Activated gamma-delta T cell (primary cell): Measurements from ENCODE around the gene RBMS3.
"Not testable (repeated sequence)": the region's sequence is repeated elsewhere in the genome, so short reads cannot be mapped to it uniquely, and the experiment has no call there.

ENCODE experiments used
- DNase-seq: peaks from one replicate; lab custom pipeline; 2025; lab: John Stamatoyannopoulos, UW

RBMS3 gene

GRCh38 chr3:29312395-29312794 is 31.5 kb downstream of the RBMS3 start:
- DNase-seq, result no peak

- no peak for DNase-seq
Measured at GRCh38 chr3:29312960-29313452, 32.1 kb downstream of the RBMS3 start.

GRCh38 chr3:29313981-29314726 is 33.3 kb downstream of the RBMS3 start:
- DNase-seq, result no peak

GRCh38 chr3:29314727-29315088 is 33.8 kb downstream of the RBMS3 start:
- DNase-seq, result no peak

GRCh38 chr3:29317659-29318173 is 36.8 kb downstream of the RBMS3 start:
- no peak for DNase-seq

GRCh38 chr3:29318251-29318650 is 37.4 kb downstream of the RBMS3 start:
- no peak for DNase-seq

GRCh38 chr3:29319262-29319661 is 38.4 kb downstream of the RBMS3 start:
- no peak for DNase-seq

- DNase-seq, result no peak
Measured at GRCh38 chr3:29319798-29320197, 38.9 kb downstream of the RBMS3 start.

- DNase-seq, result no peak
Measured at GRCh38 chr3:29322586-29322985, 41.7 kb downstream of the RBMS3 start.

- no peak for DNase-seq
Measured at GRCh38 chr3:29324180-29324651, 43.3 kb downstream of the RBMS3 start.

GRCh38 chr3:29326540-29326939 is 45.7 kb downstream of the RBMS3 start:
- DNase-seq, result not testable (repeated sequence)

GRCh38 chr3:29329986-29330890 is 49.4 kb downstream of the RBMS3 start:
- DNase-seq, result no peak

- DNase-seq, result no peak
Measured at GRCh38 chr3:29331035-29331434, 50.2 kb downstream of the RBMS3 start.

GRCh38 chr3:29331456-29332194 is 50.8 kb downstream of the RBMS3 start:
- no peak for DNase-seq

GRCh38 chr3:29332195-29332637 is 51.3 kb downstream of the RBMS3 start:
- DNase-seq, result no peak

GRCh38 chr3:29333576-29333975 is 52.7 kb downstream of the RBMS3 start:
- no peak for DNase-seq

GRCh38 chr3:29334706-29335105 is 53.8 kb downstream of the RBMS3 start:
- DNase-seq, result no peak

GRCh38 chr3:29335438-29335837 is 54.6 kb downstream of the RBMS3 start:
- DNase-seq, result no peak

- DNase-seq, result no peak
Measured at GRCh38 chr3:29335943-29336342, 55.1 kb downstream of the RBMS3 start.

GRCh38 chr3:29337565-29337964 is 56.7 kb downstream of the RBMS3 start:
- no peak for DNase-seq

- DNase-seq, result no peak
Measured at GRCh38 chr3:29338377-29338776, 57.5 kb downstream of the RBMS3 start.
